ENCODE data around the gene KDF1.
"Not testable (repeated sequence)": the region's sequence is repeated elsewhere in the genome, so short reads cannot be mapped to it uniquely, and the experiment has no call there.

The KDF1 gene

GRCh38 chr1:26994020-26994786 is 33.9 kb upstream of the KDF1 start:
- no peak for DNase-seq

GRCh38 chr1:26993237-26994019 is 33.2 kb upstream of the KDF1 start, which contains the start of gene TRNP1:
Gene TRNP1, plus strand, starts transcription at chr1:26993692. Its CDS starts 95 bp downstream, at chr1:26993787.
- peak; percentile 76 for DNase-seq

GRCh38 chr1:26991310-26992116 is 31.2 kb upstream of the KDF1 start:
- DNase-seq, result peak; percentile 81

- not testable (repeated sequence) for DNase-seq
Measured at GRCh38 chr1:26989403-26990109, 29.3 kb upstream of the KDF1 start.

GRCh38 chr1:26986658-26987057 is 26.4 kb upstream of the KDF1 start:
- DNase-seq, result no peak

GRCh38 chr1:26984291-26984690 is 24.0 kb upstream of the KDF1 start:
- DNase-seq, result no peak

- no peak for DNase-seq
Measured at GRCh38 chr1:26983863-26984262, 23.6 kb upstream of the KDF1 start.

GRCh38 chr1:26981146-26981846 is 21.0 kb upstream of the KDF1 start:
- DNase-seq, result no peak

- DNase-seq, result no peak
Measured at GRCh38 chr1:26978901-26979300, 18.6 kb upstream of the KDF1 start.

- no peak for DNase-seq
Measured at GRCh38 chr1:26976621-26977510, 16.6 kb upstream of the KDF1 start.

- DNase-seq, result no peak
Measured at GRCh38 chr1:26972821-26973220, 12.6 kb upstream of the KDF1 start.

GRCh38 chr1:26972390-26972789 is 12.1 kb upstream of the KDF1 start:
- DNase-seq, result no peak

GRCh38 chr1:26971590-26971989 is 11.3 kb upstream of the KDF1 start:
- DNase-seq, result no peak

GRCh38 chr1:26970810-26971209 is 10.5 kb upstream of the KDF1 start:
- DNase-seq, result peak; percentile 60

GRCh38 chr1:26965628-26966027 is 5.4 kb upstream of the KDF1 start:
- DNase-seq, result no peak

- DNase-seq, result no peak
Measured at GRCh38 chr1:26965213-26965612, 4.9 kb upstream of the KDF1 start.

GRCh38 chr1:26961826-26962225 is 1.6 kb upstream of the KDF1 start:
- no peak for DNase-seq

GRCh38 chr1:26960625-26960966 is 328 bp upstream of the KDF1 start:
- no peak for DNase-seq

GRCh38 chr1:26959270-26959669 is 998 bp downstream of the KDF1 start:
- DNase-seq, result no peak

- DNase-seq, result no peak
Measured at GRCh38 chr1:26957306-26957705, 3.0 kb downstream of the KDF1 start.

GRCh38 chr1:26956321-26956720 is 3.9 kb downstream of the KDF1 start:
- DNase-seq, result no peak
